Endothelial cell of umbilical vein (primary cell): ENCODE measurements around the gene UBE2QL1. TPM values are rescaled to one million over a fixed set of nuclear protein-coding genes. Genes with fewer than 3 reads are reported as not detected.

Experiments used
- BruUV-seq: library from RNA; stranded (reverse); fragments of 400-500 nt; replicated peaks from 2 replicates; lab custom pipeline; 2021; lab: Mats Ljungman, UMichigan
- CTCF ChIA-PET: fragments of 300-600, 350-600 bp; sonication (Branson Sonifier 250); formaldehyde crosslinking; loops from one replicate; lab custom pipeline; 2021; ENCODE audit warnings: antibody characterized with exemption, inconsistent platforms; lab: Charles Lee
- POLR2A ChIA-PET: fragments of 300-600, 350-600 bp; sonication (Branson Sonifier 250); formaldehyde crosslinking; loops from one replicate; lab custom pipeline; 2021; ENCODE audit warnings: antibody characterized with exemption, inconsistent platforms; lab: Charles Lee
- DNase-seq: peaks from one replicate; pipeline ENCODE4 v3.0.0-alpha.2; 2011; ENCODE audit warnings: low read depth, low spot score
- FAIRE-seq: peaks from 2 replicates; lab custom pipeline; 2011; peaks lifted over from hg19 to GRCh38; lab: Jason Lieb, UNC
- H2AFZ ChIP-seq: 2 replicates; pipeline ENCODE4 v1.6.0; 2012; ENCODE audit warnings: low read depth, low read length, control low read depth, inconsistent platforms
- H3K27ac ChIP-seq: 2 replicates; pipeline ENCODE4 v1.5.1; 2011; ENCODE audit warnings: low read depth, mild to moderate bottlenecking, control low read depth, low read length, moderate library complexity; ENCODE audit not compliant: insufficient read depth
- H3K27me3 ChIP-seq, 2 experiments: 2 replicates each; pipeline versions ENCODE4 v1.6.0 to v1.6.1; 2011; ENCODE audit warnings: low read length in 2 of 2, mixed read lengths in 1 of 2; ENCODE audit not compliant: control insufficient read depth in 2 of 2, insufficient read depth in 2 of 2
- H3K36me3 ChIP-seq, 2 experiments: 2 replicates in 1 of 2; 3 replicates in 1 of 2; pipeline ENCODE4 v1.5.1; 2011; ENCODE audit warnings: low read length in 2 of 2, mild to moderate bottlenecking in 1 of 2, moderate library complexity in 1 of 2; ENCODE audit not compliant: control insufficient read depth in 2 of 2, insufficient read depth in 2 of 2; ENCODE audit errors: extremely low read depth in 1 of 2
- H3K4me1 ChIP-seq: 3 replicates; pipeline ENCODE4 v1.5.1; 2011; ENCODE audit warnings: mild to moderate bottlenecking, low read length; ENCODE audit not compliant: control insufficient read depth, insufficient read depth; ENCODE audit errors: extremely low read depth
- H3K4me2 ChIP-seq: 2 replicates; pipeline ENCODE4 v1.6.1; 2011; ENCODE audit warnings: low read length, control low read depth, mixed read lengths; ENCODE audit not compliant: insufficient read depth
- H3K4me3 ChIP-seq, 3 experiments: fragments of 200-600 bp in 1 of 3; sonication (generic), shearing (Covaris generic) in 1 of 3; replicated peaks in 1 of 3; 2 replicates each; pipeline ENCODE4 v1.5.1; 2011 to 2016; ENCODE audit warnings: control low read depth in 3 of 3, low read length in 3 of 3, mild to moderate bottlenecking in 2 of 3, inconsistent platforms in 1 of 3, low read depth in 1 of 3, moderate library complexity in 1 of 3; ENCODE audit not compliant: insufficient read depth in 1 of 3
- H3K79me2 ChIP-seq: 2 replicates; pipeline ENCODE4 v1.6.0; 2012; ENCODE audit warnings: low read length, inconsistent platforms; ENCODE audit not compliant: control insufficient read depth, insufficient read depth
- H3K9ac ChIP-seq: replicated peaks from 2 replicates; pipeline ENCODE3; 2011; ENCODE audit warnings: low read length, control low read depth; ENCODE audit not compliant: insufficient read depth; ENCODE audit errors: extremely low read depth
- H3K9me1 ChIP-seq: replicated peaks from 3 replicates; pipeline ENCODE4 v1.6.0; 2011; ENCODE audit warnings: mild to moderate bottlenecking, low read length; ENCODE audit not compliant: control insufficient read depth, insufficient read depth; ENCODE audit errors: extremely low read depth
- H3K9me3 ChIP-seq: replicated peaks from 2 replicates; pipeline ENCODE4 v1.5.1; 2012; ENCODE audit warnings: low read length, inconsistent platforms; ENCODE audit not compliant: control insufficient read depth, insufficient read depth
- H4K20me1 ChIP-seq: replicated peaks from 2 replicates; pipeline ENCODE3; 2011; ENCODE audit warnings: mild to moderate bottlenecking, low read length; ENCODE audit not compliant: control insufficient read depth, insufficient read depth; ENCODE audit errors: extremely low read depth
- EZH2 ChIP-seq: IDR thresholded peaks from 2 replicates; pipeline ENCODE4 v1.6.1; 2012; ENCODE audit warnings: borderline replicate concordance, low read depth, mild to moderate bottlenecking, moderate library complexity, low read length, inconsistent platforms; ENCODE audit not compliant: severe bottlenecking
- FOS ChIP-seq: IDR thresholded peaks from 2 replicates; pipeline ENCODE4 v1.6.1; 2011; ENCODE audit warnings: mild to moderate bottlenecking, low read length, moderate library complexity, borderline replicate concordance; ENCODE audit not compliant: insufficient read depth
- GATA2 ChIP-seq: IDR thresholded peaks from 2 replicates; pipeline ENCODE4 v1.7.0; 2011; ENCODE audit warnings: low read depth, mild to moderate bottlenecking, moderate library complexity, mixed read lengths, low read length; ENCODE audit not compliant: insufficient read length, insufficient read depth
- JUN ChIP-seq: IDR thresholded peaks from 2 replicates; pipeline ENCODE4 v1.6.1; 2011; ENCODE audit warnings: borderline replicate concordance, low read depth; ENCODE audit not compliant: insufficient read length, insufficient read depth
- MAX ChIP-seq: IDR thresholded peaks from 2 replicates; pipeline ENCODE4 v1.6.1; 2011; ENCODE audit not compliant: insufficient read depth, insufficient read length
- MYC ChIP-seq: IDR thresholded peaks from one replicate; pipeline ENCODE4 v1.6.1; 2011; ENCODE audit warnings: mild to moderate bottlenecking, low read depth, low read length
- POLR2A ChIP-seq: IDR thresholded peaks from 2 replicates; pipeline ENCODE4 v1.6.1; 2012; ENCODE audit warnings: low read depth, mild to moderate bottlenecking, control low read depth, low read length
- POLR2AphosphoS5 ChIP-seq: IDR thresholded peaks from 2 replicates; pipeline ENCODE4 v1.6.1; 2012; ENCODE audit warnings: low read depth, mild to moderate bottlenecking, control low read depth, low read length, moderate library complexity; ENCODE audit not compliant: insufficient read depth
- dilution Hi-C: fragments of 300-500 bp; cut with MboI; formaldehyde crosslinking; loops from one replicate; pipeline ENCODE4 v1.15.0; 2019; ENCODE audit warnings: low sequenced_read_pairs; ENCODE audit not compliant: extremely low pct_ligation_motif_present
- intact Hi-C: fragments of 100-400 bp; cut with micrococcal nuclease; formaldehyde crosslinking; loops from one replicate; pipeline ENCODE4 v1.10.0; 2022
- polyA plus RNA-seq, 4 experiments: library from polyadenylated mRNA; depleted of rRNA in 3 of 4; stranded (reverse) in 3 of 4; unstranded in 1 of 4; fragments of >200 nt; gene quantifications; 2 replicates each; pipeline versions ENCODE4 v1.2.1 to v1.2.3, GENCODE V29; 2011 to 2012; ENCODE audit warnings: missing spikeins in 1 of 4
- total RNA-seq: library from RNA; stranded (reverse); gene quantifications from 2 replicates; pipeline ENCODE4 v1.2.3, GENCODE V29; 2021
- TF ChIP-seq, protein P1 (sequence below), 2 donors: IDR thresholded peaks; 1 replicate in 1 of 2; 2 replicates in 1 of 2; pipeline ENCODE4 v1.5.1; 2011; ENCODE audit warnings: low read length in 2 of 2, mild to moderate bottlenecking in 2 of 2, moderate library complexity in 2 of 2, control low read depth in 1 of 2, inconsistent platforms in 1 of 2, low read depth in 1 of 2; ENCODE audit not compliant: insufficient read depth in 1 of 2; ENCODE audit errors: extremely low read depth in 1 of 2

Gene UBE2QL1
- total and polyA plus RNA-seq, 2 donors (not counting 3 experiments of a cell fraction or from before 2014, with no cell fraction given) = 0.04 to 0.15 TPM

- peaks cover 5% of the 10 kb centered on the region for H3K4me1 ChIP-seq
- no peak for FAIRE-seq
- CTCF ChIA-PET = interaction anchor here (0.8 to 1.5 kb wide), 2 partner anchors 26 to 70 kb away, joined by 3 to 5 read pairs; partner anchors contain the start of gene MED10
Measured at GRCh38 chr5:6448141-6448491, 543 bp upstream of the UBE2QL1 start.

DNA sequence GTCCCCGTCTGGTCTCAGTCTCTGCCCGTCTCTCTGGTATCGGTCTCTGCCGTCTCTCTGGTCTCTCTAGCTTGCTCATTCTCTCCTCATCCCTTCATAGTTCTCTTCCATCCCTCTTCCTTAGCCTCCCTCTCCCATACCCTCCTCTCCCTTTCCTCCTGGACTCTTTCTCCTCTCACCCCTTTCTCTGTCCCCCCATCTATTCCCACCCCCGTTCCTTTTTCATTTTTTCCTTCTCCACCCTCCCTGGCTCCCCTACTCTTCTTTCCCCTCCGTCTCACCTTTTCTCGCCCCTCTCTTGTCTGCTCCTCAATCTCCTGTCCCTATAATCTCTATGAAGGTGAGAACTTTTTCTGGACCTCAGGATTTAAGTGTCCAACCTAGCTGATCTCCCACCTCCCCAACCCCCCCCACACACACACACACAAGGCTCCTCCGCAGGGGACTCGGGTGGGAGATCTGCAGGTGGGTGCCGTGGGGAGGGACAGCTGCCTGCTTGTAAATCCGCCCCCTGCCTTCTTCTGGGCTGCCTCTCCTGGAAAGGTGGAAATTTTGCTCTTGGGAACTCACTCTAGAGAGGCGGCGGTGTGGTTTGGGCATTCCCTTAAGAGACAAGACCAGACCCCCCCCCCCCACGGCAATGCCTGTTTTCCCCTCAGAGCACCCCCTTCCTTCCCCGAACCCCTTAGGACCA lies 953 bp downstream of the UBE2QL1 start:
- H3K9me1 ChIP-seq = no peaks in the 10 kb centered on the region
- H3K27me3 ChIP-seq = peaks cover 27 to 32% of the 10 kb centered on the region in 2 experiments
- ChIA-PET CTCF (interaction anchor here (0.7 to 1.5 kb wide), 3 partner anchors 8 to 296 kb away, joined by 3 to 5 read pairs (median 4); partner anchors contain the start of gene MED10), POLR2A (no interaction called here)
- FAIRE-seq = no peak
- H3K9ac ChIP-seq = no peak overlapping the region
- no peak for DNase-seq
- intact Hi-C loops (loop anchor here (2.0 kb wide), 1 partner anchor 77 kb away; no protein-coding TSS in a partner anchor), dilution Hi-C loops (no loop called here)
- TF ChIP-seq POLR2AphosphoS5 = no peak
- no peak for TF ChIP-seq GATA2
- no peak for TF ChIP-seq MYC
- TF ChIP-seq POLR2A = no peak
- TF ChIP-seq EZH2 = no peak
- no peak for TF ChIP-seq MAX
- no peak for TF ChIP-seq JUN
- TF ChIP-seq FOS = no peak
- TF ChIP-seq, protein P1, sequence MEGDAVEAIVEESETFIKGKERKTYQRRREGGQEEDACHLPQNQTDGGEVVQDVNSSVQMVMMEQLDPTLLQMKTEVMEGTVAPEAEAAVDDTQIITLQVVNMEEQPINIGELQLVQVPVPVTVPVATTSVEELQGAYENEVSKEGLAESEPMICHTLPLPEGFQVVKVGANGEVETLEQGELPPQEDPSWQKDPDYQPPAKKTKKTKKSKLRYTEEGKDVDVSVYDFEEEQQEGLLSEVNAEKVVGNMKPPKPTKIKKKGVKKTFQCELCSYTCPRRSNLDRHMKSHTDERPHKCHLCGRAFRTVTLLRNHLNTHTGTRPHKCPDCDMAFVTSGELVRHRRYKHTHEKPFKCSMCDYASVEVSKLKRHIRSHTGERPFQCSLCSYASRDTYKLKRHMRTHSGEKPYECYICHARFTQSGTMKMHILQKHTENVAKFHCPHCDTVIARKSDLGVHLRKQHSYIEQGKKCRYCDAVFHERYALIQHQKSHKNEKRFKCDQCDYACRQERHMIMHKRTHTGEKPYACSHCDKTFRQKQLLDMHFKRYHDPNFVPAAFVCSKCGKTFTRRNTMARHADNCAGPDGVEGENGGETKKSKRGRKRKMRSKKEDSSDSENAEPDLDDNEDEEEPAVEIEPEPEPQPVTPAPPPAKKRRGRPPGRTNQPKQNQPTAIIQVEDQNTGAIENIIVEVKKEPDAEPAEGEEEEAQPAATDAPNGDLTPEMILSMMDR (IDR thresholded peaks at IDR 0.05; ENCODE audit: extremely low read depth in 1 of 2, insufficient read depth in 1 of 2, low read depth in 1 of 2, low read length in 2 of 2) = no peak
- no peak overlapping the region for H3K4me3 ChIP-seq
- H3K27ac ChIP-seq = no peak overlapping the region
- H3K4me1 ChIP-seq = peaks cover 5% of the 10 kb centered on the region
- no TSS peak for BruUV-seq
- H2AFZ ChIP-seq = no peak overlapping the region
- no peaks in the 10 kb centered on the region for H3K79me2 ChIP-seq
- H4K20me1 ChIP-seq = no peaks in the 10 kb centered on the region
- no peaks in the 10 kb centered on the region for H3K36me3 ChIP-seq
- H3K9me3 ChIP-seq = no peaks in the 10 kb centered on the region
- no peak overlapping the region for H3K4me2 ChIP-seq

More at GRCh38 chr5:6448141-6448491, 543 bp upstream of the UBE2QL1 start:
- H3K9me3 ChIP-seq = no peaks in the 10 kb centered on the region
- dilution Hi-C loops (no loop called here), intact Hi-C loops (loop anchor here (2.0 kb wide), 1 partner anchor 75 kb away; no protein-coding TSS in a partner anchor)
- BruUV-seq = no TSS peak
- H3K27ac ChIP-seq = no peak overlapping the region
- POLR2A ChIA-PET = no interaction called here
- no peak overlapping the region for H3K4me2 ChIP-seq
- no peaks in the 10 kb centered on the region for H3K9me1 ChIP-seq
- TF ChIP-seq POLR2AphosphoS5 (no peak), EZH2 (no peak), POLR2A (no peak), JUN (no peak)
- H3K79me2 ChIP-seq = no peaks in the 10 kb centered on the region
- H3K4me3 ChIP-seq = no peak overlapping the region
- peaks cover 27 to 32% of the 10 kb centered on the region in 2 experiments for H3K27me3 ChIP-seq
- no peak for DNase-seq
- no peaks in the 10 kb centered on the region for H4K20me1 ChIP-seq
- H2AFZ ChIP-seq = no peak overlapping the region
- no peaks in the 10 kb centered on the region for H3K36me3 ChIP-seq
- no peak overlapping the region for H3K9ac ChIP-seq
